Common myeloid progenitor, CD34-positive (primary cell): ENCODE measurements around the gene CPLX3.
"Not testable (repeated sequence)": the region's sequence is repeated elsewhere in the genome, so short reads cannot be mapped to it uniquely, and the experiment has no call there.

Experiments
- CTCF ChIA-PET: fragments of 350-600 bp; sonication (Branson Sonifier 250); formaldehyde crosslinking; loops from one replicate; lab custom pipeline; 2021; ENCODE audit warnings: antibody characterized with exemption; lab: Charles Lee
- POLR2A ChIA-PET: fragments of 350-600 bp; sonication (Branson Sonifier 250); formaldehyde crosslinking; loops from one replicate; lab custom pipeline; 2021; ENCODE audit warnings: antibody characterized with exemption; lab: Charles Lee
- DNase-seq, 3 donors: peaks; one replicate each; pipeline versions ENCODE4 v3.0.0 to v3.0.0-alpha.2; 2013
- H3K27ac ChIP-seq, 2 experiments: 1 replicate in 1 of 2; 2 replicates in 1 of 2; pipeline ENCODE4 v1.7.0; 2013; ENCODE audit warnings: inconsistent platforms in 2 of 2, low read length in 2 of 2, mild to moderate bottlenecking in 2 of 2, low read depth in 1 of 2, moderate library complexity in 1 of 2; ENCODE audit not compliant: severe bottlenecking in 2 of 2, insufficient read depth in 1 of 2, poor library complexity in 1 of 2
- H3K27me3 ChIP-seq, 5 experiments: replicated peaks in 2 of 5; 1 replicate in 3 of 5; 2 replicates in 2 of 5; pipeline versions ENCODE4 v1.6.1 to v1.7.0; 2013; ENCODE audit warnings: low read length in 4 of 5, mild to moderate bottlenecking in 2 of 5, moderate library complexity in 2 of 5, inconsistent platforms in 1 of 5; ENCODE audit not compliant: insufficient read depth in 5 of 5, control insufficient read depth in 4 of 5
- H3K36me3 ChIP-seq, 4 experiments: 1 replicate in 2 of 4; 2 replicates in 2 of 4; pipeline versions ENCODE4 v1.6.1 to v1.7.0; 2013; ENCODE audit warnings: low read length in 3 of 4, control low read depth in 1 of 4, mild to moderate bottlenecking in 1 of 4; ENCODE audit not compliant: control insufficient read depth in 4 of 4, insufficient read depth in 4 of 4
- H3K4me1 ChIP-seq, 4 experiments: 1 replicate in 3 of 4; 2 replicates in 1 of 4; pipeline versions ENCODE4 v1.6.1 to v1.7.1; 2013; ENCODE audit warnings: low read length in 3 of 4, mild to moderate bottlenecking in 3 of 4, control low read depth in 1 of 4, inconsistent platforms in 1 of 4, moderate library complexity in 1 of 4; ENCODE audit not compliant: control insufficient read depth in 4 of 4, insufficient read depth in 4 of 4; ENCODE audit errors: control extremely low read depth in 1 of 4
- H3K4me3 ChIP-seq, 7 experiments: 1 replicate in 4 of 7; 2 replicates in 3 of 7; pipeline versions ENCODE4 v1.5.1 to v1.7.0; 2013; ENCODE audit warnings: mild to moderate bottlenecking in 7 of 7, low read length in 6 of 7, moderate library complexity in 6 of 7, inconsistent platforms in 2 of 7, low read depth in 2 of 7, control low read depth in 1 of 7; ENCODE audit not compliant: insufficient read depth in 4 of 7, control insufficient read depth in 1 of 7; ENCODE audit errors: extremely low read depth in 1 of 7
- H3K9me3 ChIP-seq, 5 experiments: 1 replicate in 4 of 5; 2 replicates in 1 of 5; pipeline versions ENCODE4 v1.6.1 to v1.7.1; 2013; ENCODE audit warnings: low read length in 4 of 5, mild to moderate bottlenecking in 2 of 5, inconsistent platforms in 1 of 5, low read depth in 1 of 5, moderate library complexity in 1 of 5; ENCODE audit not compliant: control insufficient read depth in 4 of 5, insufficient read depth in 2 of 5; ENCODE audit errors: control extremely low read depth in 1 of 5
- WGBS: methylation state at CpG from one replicate; pipeline ENCODE4 v1.1.5; 2013; ENCODE audit not compliant: insufficient coverage; 5-methylcytosine and 5-hydroxymethylcytosine counted together

The CPLX3 gene

DNA sequence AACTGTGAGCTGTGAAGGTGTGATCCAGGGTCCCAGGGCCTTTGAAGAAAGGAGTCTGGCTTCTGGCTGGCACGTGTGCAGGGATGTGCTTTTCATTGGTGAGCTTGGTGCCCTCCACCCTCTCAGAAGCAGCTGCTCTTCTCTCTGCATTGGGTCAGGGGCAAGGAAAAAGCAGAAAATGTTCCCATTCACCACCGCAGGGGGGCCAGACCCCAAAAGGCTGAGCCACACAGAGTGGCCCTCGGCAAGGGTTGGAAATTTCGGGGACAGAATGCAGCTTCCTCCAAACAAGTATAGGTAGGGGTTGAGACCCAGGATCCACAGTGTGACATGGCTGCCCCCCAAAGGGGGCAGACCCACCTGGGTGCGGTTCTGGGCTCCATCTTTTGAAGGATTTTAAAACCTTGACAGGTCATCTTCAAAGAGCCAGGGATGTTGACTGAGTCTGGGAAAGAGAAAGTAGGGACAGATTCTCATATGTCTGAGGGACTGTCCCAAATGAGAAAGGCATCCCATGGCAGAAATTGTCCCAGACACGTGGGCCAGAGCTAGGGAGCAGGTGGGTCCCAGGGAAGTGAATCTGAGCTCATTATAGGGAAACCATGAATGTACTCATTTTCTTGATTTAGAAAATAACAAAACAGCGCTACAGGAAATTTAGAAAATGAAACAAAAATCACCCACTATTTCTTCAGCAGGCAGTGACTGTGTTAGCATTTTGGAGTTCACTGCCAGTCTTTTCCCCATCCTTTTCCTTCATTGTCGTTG, 41.8 kb upstream of the CPLX3 start:
- no peak for DNase-seq
- Histone ChIP-seq H3K4me3 (peak overlapping the region in 6 of 7 experiments; percentile 81 to 97 (median 87)), H3K27me3 (no peaks in the 10 kb centered on the region)

DNA sequence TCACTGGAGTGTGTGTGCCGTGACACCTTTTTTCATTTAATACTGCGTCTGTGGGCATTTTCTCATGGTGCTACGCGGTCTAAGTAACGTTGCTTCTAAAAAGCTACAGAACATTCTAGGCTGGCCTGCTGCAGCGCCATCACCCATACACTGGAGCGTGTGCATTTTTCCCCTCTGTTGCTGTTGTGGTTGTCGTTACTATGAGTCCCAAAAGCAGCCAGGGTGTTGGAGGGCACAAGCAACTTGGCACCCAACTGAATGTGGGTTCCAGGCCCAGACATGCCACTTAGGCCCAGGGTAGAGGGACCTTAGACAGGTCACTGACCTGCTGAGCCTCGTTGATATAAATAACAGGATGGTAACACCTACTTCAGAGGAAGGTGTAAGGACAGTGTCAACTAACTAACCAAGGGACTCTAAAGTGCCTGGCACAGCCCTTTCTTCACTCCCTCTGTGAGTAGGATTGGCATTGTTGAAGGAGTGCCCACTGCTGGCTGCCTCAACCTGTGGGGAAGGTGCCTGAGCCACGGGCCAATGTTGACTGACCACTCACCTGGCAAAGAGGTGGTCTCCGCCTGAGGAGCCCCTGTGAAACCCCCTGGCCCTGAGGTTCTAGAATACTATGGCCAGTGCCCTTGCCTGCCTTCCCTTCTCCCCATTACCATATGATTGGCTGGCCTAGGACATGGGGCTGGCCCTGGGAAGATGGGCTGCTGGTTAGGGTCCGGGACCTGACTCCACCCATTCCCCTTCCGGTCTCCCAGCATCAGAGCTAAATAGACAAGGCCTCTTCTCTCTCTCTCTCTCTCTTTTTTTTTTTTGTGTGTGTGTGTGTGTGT, 41.0 kb upstream of the CPLX3 start:
- H3K4me3 ChIP-seq, result peak overlapping the region in 6 of 7 experiments; percentile 2 to 97 (median 84)

More for the DNA sequence above, 41.8 kb upstream of the CPLX3 start:
- Histone ChIP-seq H3K36me3 (peaks cover 0 to 28% (median 1%) of the 10 kb centered on the region in 4 experiments), H3K27ac (peak overlapping the region; percentile 1 to 89), H3K4me1 (peaks cover 26 to 92% (median 91%) of the 10 kb centered on the region in 4 experiments), H3K9me3 (no peaks in the 10 kb centered on the region)
- ChIA-PET CTCF (interaction anchor here (0.6 to 31.5 kb wide), 7 partner anchors 11 to 176 kb away, joined by 3 to 1027 read pairs (median 4); no protein-coding TSS in a partner anchor), POLR2A (interaction anchor here (2.0 to 2.6 kb wide), 2 partner anchors 10 to 14 kb away, joined by 5 to 10 read pairs; no protein-coding TSS in a partner anchor)
- 35% methylated on average over 8 of the region's 8 CpGs for WGBS

DNA sequence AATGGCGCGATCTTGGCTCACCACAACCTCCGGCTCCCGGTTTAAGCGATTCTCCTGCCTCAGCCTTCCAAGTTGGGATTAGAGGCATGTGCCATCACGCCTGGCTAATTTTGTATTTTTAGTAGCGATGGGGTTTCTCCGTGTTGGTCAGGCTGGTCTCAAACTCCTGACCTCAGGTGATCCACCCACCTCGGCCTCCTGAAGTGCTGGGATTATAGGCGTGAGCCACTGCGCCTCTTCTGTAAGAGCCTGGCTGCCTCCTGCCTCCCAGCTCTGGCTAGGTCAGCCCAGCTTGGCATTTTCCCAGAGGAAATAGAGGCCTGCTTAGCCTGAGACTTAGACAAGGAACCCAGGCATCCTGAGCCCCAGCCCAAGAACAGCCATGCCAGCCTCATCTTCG, 40.3 kb upstream of the CPLX3 start:
- H3K9me3 ChIP-seq, DNase-seq, H3K27me3 ChIP-seq: not testable (repeated sequence)
- Histone ChIP-seq H3K36me3 (peaks cover 0 to 28% (median 1%) of the 10 kb centered on the region in 4 experiments), H3K27ac (peak overlapping the region; percentile 54 to 89), H3K4me1 (peaks cover 33 to 92% (median 91%) of the 10 kb centered on the region in 4 experiments), H3K4me3 (peak overlapping the region in 3 of 7 experiments; percentile 35 to 71 (median 52))
- ChIA-PET POLR2A (interaction anchor here (2.3 kb wide), 1 partner anchor 10 kb away, joined by 29 read pairs; no protein-coding TSS in a partner anchor), CTCF (interaction anchor here (1.2 to 20.4 kb wide), 4 partner anchors 11 to 103 kb away, joined by 3 to 1027 read pairs (median 48); partner anchors contain the start of gene CSK)
- 86% methylated on average over 9 of the region's 12 CpGs for WGBS

More for the DNA sequence above, 41.0 kb upstream of the CPLX3 start:
- H3K4me1 ChIP-seq, result peaks cover 26 to 92% (median 91%) of the 10 kb centered on the region in 4 experiments
- ChIA-PET CTCF (interaction anchor here (0.6 to 31.5 kb wide), 8 partner anchors 10 to 176 kb away, joined by 3 to 1027 read pairs (median 95); partner anchors contain the start of gene CSK), POLR2A (interaction anchor here (2.0 kb wide), 1 partner anchor 11 kb away, joined by 5 read pairs; no protein-coding TSS in a partner anchor)
- WGBS, result 65% methylated on average over 10 of the region's 13 CpGs
- no peaks in the 10 kb centered on the region for H3K9me3 ChIP-seq
- DNase-seq, result peak in 2 of 3 donors; percentile 30 to 41
- no peaks in the 10 kb centered on the region for H3K27me3 ChIP-seq
- H3K27ac ChIP-seq, result peak overlapping the region; percentile 1 to 89
- peaks cover 0 to 28% (median 1%) of the 10 kb centered on the region in 4 experiments for H3K36me3 ChIP-seq

DNA sequence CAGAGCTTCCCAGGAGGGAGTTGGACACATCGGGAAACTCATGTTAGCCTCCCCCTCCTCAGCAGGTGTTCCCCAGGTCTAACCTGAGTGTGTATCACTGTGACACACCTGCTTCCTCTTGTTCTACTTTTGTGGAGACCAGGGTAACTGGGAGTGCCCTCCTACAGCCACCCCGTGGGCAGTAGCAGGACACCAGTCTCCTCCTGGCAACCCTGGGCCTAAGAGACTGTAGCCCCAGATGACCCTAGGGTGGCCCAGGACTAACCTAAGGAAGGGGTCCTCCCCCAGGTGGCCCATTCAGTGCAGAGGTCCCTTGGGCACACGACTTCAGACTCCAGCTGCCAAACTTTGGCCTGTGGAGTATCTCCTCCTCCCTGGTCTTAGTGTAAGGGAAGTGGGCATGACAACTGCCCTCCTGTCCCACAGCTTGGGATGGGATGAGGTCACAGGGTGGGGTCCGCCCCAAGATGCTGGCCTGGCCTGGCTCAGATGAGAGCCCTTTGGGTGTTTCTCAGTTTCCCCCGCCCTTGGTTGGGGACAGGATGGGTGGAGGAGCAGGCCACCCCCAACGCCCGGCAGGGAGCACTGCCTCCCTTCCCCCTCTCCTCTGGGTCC, 39.8 kb upstream of the CPLX3 start:
- Histone ChIP-seq H3K27ac (peak overlapping the region; percentile 54 to 89), H3K36me3 (peaks cover 0 to 30% (median 1%) of the 10 kb centered on the region in 4 experiments), H3K9me3 (no peaks in the 10 kb centered on the region), H3K27me3 (no peaks in the 10 kb centered on the region), H3K4me3 (peak overlapping the region in 5 of 7 experiments; percentile 35 to 71 (median 50)), H3K4me1 (peaks cover 38 to 92% (median 91%) of the 10 kb centered on the region in 4 experiments)
- CTCF ChIA-PET, result interaction anchor here (0.6 to 20.4 kb wide), 10 partner anchors 10 to 384 kb away, joined by 3 to 1027 read pairs (median 6); partner anchors contain the start of gene CSK
- 28% methylated on average over 4 of the region's 7 CpGs for WGBS
- POLR2A ChIA-PET, result interaction anchor here (1.2 to 2.3 kb wide), 2 partner anchors 11 to 83 kb away, joined by 4 to 29 read pairs; no protein-coding TSS in a partner anchor
- DNase-seq, result no peak

DNA sequence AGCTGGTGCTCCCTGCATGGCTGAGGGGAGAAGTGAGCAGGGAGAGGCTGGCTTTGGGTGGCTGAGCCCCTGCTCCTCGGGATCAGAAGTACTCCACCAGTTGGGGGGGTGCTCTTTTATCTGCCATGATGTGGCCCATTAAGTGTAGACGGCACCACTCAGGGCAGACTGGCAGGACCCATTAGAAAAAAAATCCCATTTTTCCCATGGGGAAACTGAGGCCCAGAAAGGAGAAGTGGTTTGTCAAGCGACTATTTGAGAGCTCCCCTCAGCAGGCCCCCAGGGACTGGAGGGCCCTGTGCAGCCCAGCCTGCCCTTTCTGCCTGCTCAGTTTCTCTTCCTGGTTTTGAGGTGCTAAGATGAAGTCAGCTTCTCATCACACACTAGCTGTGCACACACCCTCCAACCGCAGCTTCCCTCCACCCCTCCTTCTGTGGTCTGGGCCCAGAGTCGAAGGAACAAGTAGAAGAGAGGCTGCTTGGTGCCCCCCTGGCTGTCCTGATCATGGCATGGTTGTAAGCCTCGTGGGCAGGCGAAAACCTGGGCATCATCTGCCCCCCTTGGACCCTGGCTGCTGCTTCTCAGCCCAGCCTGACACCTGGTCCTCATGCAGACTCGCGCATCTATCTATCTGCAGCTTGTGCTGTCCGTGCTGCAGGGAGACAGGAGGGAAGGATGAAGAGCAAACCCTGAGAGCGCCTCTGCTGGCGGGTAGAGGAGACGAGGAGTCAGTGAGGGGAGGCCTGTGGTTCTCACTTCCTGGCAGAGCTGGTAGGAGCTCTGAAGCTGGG, 39.0 kb upstream of the CPLX3 start:
- ChIA-PET POLR2A (interaction anchor here (0.6 to 2.3 kb wide), 3 partner anchors 11 to 82 kb away, joined by 4 to 29 read pairs (median 4); no protein-coding TSS in a partner anchor), CTCF (interaction anchor here (0.6 to 20.4 kb wide), 13 partner anchors 10 to 385 kb away, joined by 3 to 1027 read pairs (median 4); partner anchors contain the start of gene CSK)
- Histone ChIP-seq H3K4me3 (peak overlapping the region in 5 of 7 experiments; percentile 50 to 71 (median 58)), H3K36me3 (peaks cover 0 to 37% (median 2%) of the 10 kb centered on the region in 4 experiments), H3K27ac (peak overlapping the region; percentile 54 to 89), H3K4me1 (peaks cover 45 to 100% (median 98%) of the 10 kb centered on the region in 4 experiments), H3K9me3 (no peaks in the 10 kb centered on the region), H3K27me3 (no peaks in the 10 kb centered on the region)
- peak; percentile 97 to 99 (median 99) for DNase-seq
- 0% methylated on average over 10 of the region's 13 CpGs for WGBS
